GM19239 (cell line): Measurements from ENCODE around the gene FBP2.

Experiments used
- DNase-seq: peaks from one replicate; pipeline ENCODE4 v3.0.0; 2011; ENCODE audit warnings: low spot score; ENCODE audit not compliant: insufficient read length
- FAIRE-seq: peaks from 2 replicates; lab custom pipeline; 2011; peaks lifted over from hg19 to GRCh38; lab: Jason Lieb, UNC

The FBP2 gene

DNA sequence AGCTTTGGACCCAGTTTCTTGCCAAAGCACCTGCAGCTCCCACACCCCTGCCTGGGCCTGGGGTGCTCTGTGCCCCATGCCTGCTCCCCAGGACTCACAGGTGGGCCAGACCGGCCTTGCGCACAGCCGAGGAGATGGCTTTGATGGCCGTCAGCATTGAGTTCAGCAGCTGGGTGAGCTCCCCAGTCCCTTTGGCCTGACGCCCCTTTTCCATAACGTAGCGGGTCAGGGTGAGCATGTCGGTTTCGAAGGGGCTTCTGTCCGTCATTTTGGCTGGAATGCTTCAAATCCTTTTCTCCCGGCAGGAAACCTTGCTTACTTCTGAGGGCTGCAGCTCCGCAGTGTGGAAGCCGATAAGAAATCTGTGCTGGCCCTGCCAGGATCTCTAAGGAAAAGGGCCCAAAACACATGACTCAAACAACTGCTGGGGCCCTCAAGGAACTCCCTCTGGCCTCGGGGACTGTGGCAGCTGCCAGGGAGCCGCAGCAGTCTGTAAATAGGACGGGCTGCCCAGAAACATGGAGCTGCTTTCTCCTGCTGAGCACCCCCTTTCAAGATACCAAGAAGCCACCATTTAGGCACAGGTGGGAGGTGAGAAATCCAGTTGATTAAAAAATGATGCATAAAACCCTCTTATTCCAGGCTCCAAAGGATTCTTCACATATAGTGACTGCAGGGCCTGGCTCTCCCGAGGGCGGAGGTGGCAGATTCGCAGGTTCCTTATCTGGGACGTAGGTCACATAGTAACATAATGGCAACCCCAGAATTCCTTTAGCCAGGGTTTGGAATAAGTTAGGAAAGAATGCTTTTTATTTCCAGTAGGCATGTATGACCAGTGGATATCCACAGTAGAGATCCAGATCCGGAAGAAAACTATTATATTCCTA lies at the start of gene FBP2:
Gene FBP2 (minus strand): TSS at position 366 of the 887 bp plus-strand sequence. CDS start 98 bp downstream, at position 268.
- DNase-seq (no peak), FAIRE-seq (no peak)

DNA sequence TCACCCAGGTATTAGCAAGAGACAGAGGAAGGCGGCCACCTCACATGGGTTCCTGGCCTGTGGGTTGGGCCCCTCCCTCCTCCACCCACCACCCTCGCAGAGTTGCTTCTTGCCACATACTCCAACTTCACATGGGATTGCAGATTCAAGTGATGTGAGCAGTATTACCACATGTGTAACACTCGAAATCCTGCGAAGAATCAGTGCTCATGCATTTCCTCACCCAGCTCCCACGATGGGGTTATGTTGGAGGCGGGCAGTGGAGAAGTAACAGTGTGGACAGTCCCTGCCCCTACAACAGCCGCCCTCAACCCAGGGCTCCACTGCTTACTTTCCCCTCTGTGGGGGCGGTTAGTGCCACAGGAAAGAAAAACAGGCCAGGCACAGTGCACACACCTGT lies 49.6 kb upstream of the FBP2 start:
- DNase-seq: no peak
- no peak for FAIRE-seq

DNA sequence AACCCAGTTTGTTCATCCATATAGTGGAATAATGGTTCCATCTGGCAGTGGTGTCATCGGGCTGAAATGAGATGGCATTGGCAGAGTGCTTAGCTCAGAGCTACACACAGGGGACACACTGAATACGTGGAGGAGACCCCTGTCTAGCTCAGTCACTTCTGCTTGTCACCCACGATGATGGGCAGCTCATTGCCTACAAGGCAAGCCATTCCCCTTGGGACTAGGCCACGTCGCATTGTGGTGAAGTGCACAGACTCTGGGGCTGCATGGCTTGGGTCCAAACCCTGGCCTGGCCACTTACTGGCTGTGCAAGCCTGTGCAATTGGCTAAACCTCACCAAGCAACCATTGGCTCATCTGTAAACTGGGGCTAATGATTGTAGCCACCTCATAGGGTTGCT lies 48.9 kb upstream of the FBP2 start:
- FAIRE-seq: no peak

DNA sequence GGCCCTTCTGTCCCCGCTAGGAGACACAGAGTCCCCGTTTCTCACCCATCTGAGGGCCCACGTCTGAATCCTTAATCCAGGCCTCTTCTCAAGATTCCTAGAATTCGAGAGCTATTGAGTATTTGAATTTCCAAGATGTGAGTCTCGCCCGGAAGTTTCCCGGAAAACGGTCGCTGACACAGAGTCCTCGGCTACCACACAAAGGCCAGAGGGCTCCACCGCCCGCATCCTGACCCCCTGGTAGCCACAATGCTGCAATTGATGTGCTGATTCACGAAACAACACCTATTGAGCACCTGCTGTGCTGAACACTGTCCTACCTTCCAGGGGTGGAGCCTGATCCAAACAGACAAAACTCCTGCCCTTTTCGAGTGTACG lies 46.4 kb upstream of the FBP2 start:
- no peak for FAIRE-seq
- DNase-seq: no peak

More for the DNA sequence above, 48.9 kb upstream of the FBP2 start:
- DNase-seq: no peak

DNA sequence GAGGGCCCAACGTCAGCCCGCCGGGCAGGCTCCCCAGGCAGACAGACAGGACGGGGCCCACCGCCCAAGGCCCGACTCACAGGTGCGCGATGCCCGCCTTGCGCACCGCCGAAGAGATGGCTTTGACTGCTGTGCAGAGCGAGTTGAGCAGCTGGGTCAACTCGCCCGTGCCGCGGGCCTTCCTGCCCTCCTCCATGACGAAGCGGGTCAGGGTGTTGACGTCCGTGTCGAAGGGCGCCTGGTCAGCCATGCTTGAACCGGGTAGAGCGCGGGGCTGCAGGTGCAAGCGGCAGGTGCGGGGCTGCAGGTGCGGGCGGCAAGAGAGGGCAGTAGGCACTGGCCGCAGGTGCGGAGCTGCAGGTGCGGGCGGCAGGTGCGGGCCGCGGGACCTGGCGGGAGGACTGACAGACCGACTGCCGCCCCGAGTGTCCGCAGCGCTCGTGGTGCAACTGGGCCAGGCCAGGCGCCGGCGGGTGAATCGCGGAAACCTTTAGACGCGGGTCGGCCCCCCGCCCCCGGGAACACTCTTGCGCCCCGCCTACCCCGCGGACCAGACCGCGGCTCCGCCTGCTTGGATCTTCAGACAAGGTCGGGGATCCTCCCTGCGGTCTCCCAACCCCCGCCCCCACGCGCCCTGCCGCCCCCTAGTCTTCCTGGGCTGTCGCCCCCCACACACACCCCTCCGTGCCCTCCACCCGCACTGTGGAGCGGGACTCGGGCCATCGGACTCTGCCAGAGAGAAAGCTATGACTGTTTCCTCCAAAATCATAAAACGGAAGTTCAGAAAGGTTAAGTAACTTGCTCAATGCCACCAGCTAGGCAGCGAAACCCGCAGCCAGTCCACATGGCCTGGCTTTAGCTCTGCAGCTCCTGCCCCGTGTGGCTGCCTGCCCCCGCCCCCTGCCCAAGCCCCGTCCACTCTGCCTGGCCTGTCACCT lies 45.7 kb upstream of the FBP2 start, which contains the start of gene FBP1:
Gene FBP1 (minus strand): TSS at position 458 of the 938 bp plus-strand sequence. CDS start 208 bp downstream, at position 250.
- DNase-seq: peak; percentile 41
- peak; percentile 18 for FAIRE-seq

DNA sequence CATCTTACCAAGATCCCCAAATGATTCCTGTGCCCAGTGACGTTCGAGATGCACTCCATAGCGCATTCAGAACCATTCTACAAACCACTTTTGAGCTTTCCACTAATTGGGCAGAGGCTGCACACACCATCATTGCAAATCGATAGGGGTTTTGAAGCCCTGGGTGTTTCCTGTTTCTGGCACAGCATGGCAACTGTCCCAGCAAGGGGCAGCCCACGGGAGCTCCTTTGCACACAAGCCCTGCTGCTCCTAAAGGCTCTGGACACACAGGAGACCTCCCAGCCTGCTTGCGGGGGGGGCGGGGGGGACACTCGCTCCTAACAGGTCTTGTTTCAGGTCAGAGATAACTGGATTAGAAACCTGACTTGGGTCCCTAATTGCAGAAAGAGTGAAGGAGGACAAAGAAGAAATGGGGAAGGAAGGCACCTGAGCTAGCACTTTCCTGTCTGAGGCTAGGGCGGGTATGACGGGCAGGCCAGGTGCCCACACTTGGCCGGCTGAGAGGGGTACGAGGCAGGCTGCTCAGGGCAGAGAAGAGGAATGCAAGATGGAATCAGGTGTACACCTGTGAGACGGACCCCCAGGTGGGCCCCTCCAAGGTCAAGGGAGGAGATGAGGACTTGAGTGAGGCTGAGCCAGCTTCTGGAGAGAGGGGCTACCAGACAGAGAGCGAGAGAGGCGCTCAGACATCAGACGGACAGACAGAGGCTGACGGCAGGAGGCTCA lies 44.9 kb upstream of the FBP2 start:
- DNase-seq (no peak), FAIRE-seq (no peak)

DNA sequence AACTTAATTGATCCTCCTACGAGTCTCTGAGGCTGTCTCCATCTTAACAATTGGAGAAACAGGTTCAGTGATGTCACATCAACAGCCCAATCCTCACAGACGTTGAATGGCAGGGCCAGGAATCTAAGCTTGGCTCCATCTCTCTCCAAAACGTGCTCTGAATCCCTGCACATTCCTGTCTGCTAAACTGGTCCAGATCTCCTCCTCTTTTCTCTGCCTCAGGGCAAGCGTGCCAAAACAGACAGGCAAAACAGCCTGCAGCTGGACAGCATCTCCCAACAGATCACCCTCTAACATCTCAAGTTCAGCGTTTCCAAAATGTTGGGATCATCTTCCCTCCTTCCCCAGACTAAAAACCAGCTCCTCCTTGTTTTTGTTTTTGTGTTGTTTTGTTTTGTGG lies 39.1 kb upstream of the FBP2 start:
- FAIRE-seq (no peak), DNase-seq (no peak)

DNA sequence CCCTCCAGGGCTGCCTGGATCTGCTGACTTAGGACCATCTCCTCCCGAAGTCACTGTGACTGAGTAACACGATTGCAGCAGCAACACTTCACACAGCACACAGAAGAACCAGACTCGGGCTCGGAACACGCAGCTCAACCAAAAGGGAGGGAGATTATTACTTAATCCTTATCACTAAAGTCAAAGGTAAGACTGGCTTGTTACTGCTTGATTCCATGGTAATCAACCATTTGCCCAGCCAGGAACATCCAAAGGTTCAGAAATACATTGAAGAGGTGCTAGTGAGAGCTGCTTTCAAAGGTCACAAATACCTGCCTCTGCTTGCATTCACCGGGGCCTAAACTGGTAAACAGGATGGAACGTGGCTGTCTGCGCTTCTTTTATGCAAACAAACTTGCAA lies 38.0 kb upstream of the FBP2 start:
- DNase-seq (no peak), FAIRE-seq (no peak)

DNA sequence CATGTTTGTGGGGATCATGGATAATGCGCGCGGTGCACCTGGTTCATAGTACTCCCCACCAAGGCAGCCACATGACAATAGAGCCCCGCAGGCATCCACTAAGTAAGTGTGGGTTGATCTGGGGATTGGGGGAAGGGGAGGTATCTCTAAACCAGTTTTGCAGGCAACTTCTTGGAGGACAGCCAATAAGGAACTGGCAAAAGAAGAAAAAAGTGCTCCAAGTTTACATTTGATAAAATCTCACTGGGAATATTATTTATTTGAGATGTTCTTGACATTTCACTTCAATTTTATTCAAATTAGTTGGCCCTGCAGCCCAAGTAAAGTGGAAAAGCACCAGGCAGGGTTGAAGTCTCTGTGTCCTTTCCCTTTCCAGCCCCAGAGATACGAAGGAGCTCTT lies 37.2 kb upstream of the FBP2 start:
- no peak for FAIRE-seq
- no peak for DNase-seq

DNA sequence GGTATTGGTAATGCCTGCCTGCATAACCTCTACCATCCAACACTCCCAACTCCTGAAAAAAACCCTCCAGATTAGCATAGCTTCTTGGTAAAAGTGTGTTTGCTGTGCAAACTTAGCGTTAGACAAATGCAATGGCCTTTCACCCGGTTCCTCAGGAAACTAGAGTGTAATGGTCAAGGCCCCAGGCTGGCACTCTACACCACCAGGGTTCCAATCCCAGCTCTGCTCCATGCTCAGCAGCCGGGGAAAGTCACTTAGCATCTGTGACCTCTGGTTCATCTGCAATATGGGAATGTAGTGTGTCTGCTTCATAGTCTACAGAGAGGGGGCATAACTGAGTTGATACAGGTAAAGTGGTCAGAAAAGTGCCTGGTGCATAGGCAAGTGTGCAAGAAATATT lies 36.7 kb upstream of the FBP2 start:
- FAIRE-seq (no peak), DNase-seq (no peak)

DNA sequence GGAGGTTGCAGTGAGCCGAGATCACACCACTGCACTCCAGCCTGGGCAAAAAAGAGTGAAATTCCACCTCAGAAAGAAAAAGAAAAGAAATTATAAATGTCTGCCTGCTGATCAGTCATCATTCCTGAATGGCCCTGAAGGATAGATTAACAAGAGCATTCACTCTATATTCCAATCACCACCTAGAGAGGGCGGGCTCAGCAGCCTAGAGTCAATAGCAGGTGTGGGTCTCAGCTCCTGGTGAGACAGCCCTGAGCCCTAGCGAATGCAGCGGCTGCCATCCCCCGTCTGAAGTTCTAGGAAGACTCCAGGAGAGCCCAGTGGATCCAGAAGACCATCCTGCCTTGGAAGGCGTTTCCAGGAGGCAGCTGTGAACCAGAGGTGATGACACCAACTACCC lies 33.7 kb upstream of the FBP2 start:
- DNase-seq: no peak

DNA sequence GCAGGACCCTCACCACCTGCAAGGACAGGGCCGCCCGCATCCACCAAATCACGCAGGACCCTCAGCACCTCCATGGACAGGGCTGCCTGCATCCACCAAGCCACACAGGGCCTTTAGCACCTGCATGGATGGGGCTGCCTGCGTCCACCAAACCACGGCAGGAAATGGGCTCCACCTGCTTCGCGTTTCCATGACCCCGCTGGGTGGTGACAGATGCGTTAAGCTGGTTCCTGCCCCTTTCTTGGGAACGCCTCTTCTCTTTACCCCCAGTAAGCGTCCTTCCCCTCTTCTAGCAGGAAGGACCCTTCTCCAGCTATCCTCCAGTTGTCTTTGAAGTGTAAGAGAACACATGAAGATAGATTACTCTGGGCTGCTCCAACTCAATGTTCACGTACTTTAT lies 32.2 kb upstream of the FBP2 start:
- no peak for FAIRE-seq
- no peak for DNase-seq

More for the DNA sequence above, 33.7 kb upstream of the FBP2 start:
- no peak for FAIRE-seq

DNA sequence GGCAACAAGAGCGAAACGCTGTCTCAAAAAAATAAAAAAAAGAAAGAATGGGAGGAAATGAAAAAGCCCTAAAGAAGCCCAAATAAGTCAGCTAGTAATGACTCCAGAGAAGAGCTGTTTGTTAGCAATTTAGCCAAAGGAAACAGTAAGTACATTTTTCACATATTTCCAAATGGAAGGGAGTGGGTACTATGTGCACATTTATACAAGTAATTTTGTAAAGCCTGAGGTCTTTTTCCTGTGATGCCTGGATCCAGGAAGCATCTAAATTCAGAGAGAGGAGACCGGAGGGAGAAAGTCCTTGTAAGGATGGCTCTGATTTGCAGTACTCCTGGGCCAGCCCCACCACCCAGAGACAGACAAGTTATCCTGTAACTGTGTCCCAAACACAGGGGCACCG lies 31.0 kb upstream of the FBP2 start:
- DNase-seq: no peak
- FAIRE-seq: no peak

DNA sequence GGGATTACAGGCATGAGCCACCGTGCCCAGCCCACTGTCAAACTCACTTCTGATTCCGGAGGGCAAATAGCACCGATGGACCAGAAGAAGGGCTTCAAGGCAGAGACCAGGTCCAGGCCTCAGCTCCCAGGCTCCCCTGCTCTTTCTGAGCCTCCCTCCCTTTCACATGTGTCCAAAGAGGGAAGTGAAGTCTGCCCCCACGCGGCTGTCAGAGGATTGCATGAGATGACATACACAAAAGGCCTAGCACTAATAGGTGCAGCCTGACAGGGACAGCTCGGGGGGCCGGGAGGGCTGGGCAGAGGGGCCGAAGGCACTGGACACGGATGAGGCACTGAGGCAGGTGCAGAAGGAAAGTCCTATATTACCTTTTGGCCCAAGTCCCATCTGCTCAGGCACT lies 29.6 kb upstream of the FBP2 start:
- no peak for FAIRE-seq
- peak; percentile 33 for DNase-seq

DNA sequence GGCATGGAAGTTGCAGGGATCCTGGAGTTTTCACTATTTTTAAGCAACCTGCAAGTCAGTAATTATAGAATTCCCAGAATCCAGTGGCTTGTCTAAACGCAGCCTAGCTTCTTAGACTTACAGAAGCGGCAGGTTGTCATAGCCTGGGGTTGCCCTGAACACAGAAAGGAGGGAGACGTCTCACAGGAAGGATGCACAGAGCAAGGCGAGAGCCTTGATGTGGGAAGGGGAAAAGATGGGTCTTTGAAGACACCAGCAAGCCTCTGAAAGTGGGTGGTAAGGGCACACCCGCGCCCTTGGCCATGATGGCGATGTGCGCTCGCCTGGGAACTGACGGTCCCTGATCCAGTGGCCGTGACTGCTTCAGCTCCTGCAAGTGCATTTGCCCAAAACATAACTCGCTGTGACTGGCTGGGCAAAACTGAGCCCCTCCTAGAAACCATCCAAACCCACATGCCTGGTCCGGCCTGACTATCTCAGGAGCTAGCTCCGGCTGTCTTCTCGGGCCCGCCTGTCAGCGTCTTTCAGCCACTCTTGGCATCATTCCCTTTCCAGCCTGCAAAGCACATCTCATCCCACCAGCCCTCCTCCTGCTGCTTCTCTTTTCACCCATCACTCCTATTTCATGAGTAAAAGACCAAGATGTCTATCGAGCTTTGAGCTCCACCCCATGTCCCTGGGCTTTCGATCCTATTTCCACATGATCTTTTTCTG lies 28.6 kb upstream of the FBP2 start:
- no peak for DNase-seq

DNA sequence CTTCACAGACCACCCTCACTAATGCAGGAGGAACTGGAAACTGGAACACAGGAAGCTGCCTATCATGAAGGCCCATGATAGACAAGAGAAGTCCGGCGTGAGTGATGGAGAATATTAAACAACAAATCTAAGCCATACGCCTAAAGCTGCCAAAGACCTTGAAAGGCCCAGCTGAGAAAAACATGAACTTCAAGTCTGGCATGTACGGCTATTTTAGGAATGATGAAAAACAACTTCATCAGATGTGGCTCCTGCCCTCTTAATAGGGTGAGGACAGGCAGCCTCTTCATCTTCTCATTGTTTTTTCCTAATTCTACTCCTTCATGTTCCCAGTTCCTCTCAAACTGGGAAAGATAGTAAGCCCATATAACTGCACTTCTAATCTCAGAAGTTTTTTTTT lies 25.4 kb upstream of the FBP2 start:
- DNase-seq: no peak
- FAIRE-seq: no peak

More for the DNA sequence above, 28.6 kb upstream of the FBP2 start:
- FAIRE-seq: no peak

DNA sequence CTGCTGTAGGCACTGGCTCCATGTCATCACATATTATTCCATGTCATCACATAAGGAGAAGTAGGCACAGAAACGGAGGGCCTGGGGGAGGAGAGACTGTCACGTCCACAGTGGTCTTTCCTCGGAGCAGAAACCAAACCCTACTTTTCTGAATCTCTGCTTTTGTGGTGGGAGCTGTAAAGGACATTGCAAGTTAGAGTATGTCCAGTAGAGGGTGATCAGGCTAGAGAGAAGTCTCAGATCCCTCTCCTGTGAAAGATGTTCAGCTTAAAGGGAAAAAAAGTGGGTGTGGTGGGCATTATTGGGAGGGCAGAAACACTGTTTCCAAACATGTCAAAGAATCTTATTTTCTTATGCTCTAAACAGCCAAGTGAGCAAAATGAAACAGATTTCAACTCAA lies 19.4 kb upstream of the FBP2 start:
- FAIRE-seq (no peak), DNase-seq (no peak)

DNA sequence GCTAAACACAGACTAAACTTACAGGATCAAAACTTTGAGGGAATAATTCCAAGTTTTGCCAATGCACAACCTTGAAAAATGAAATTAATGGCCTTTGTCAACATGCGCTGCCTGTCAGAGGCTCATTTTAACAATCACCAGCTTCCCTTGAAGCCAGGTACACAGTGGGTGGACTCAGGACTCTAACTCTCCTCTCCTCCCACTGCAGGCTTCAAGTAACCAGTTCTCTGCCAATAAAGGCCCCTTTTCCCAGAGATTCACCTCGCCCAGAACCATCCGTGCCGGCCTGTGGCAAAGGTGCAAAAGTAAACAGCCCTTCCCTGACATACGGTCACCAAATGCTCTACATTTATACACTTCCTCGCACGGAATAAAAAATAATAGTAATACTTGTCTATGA lies 18.4 kb upstream of the FBP2 start:
- FAIRE-seq: no peak

DNA sequence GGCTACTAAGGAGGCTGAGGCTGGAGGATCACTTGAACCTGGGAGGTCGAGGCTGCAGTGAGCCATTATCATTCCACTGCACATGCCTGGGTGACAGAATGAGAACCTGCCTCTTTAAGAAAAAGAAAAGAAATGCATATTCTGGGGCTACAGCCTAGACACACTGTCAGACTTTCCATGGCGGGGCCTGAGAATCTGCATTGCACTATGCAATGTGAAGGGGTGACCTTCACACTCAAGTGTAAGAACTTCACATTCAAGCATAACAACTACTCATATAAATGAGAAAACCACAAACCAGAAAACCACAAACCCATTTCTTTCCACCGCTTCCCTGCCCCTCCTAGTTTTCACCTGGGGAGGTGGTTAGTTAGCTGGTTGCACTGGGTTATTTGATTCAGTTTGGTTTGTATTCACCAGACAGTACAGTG lies 18.0 kb upstream of the FBP2 start:
- DNase-seq: no peak
- FAIRE-seq: no peak

More for the DNA sequence above, 18.4 kb upstream of the FBP2 start:
- DNase-seq: no peak

DNA sequence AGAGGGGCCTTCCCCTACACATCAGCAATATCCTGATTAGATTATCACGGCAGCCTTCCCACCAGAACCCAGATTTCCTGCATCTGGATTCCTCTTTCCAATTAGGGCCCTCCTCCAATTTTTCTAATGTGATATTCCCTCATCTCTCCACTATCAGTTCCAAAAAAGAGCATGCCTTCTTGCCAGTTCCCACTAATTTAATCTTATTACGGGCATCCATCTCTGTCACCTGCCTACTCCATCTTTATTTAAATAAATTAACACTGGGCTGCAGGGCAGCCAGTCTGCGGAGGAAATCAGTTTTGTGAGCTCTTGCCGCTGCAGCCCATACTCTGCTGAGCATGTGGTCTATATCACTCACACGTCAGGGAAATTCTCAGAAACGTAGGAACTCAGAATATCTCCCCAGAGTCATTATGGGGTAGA lies 16.6 kb upstream of the FBP2 start:
- FAIRE-seq: no peak
- DNase-seq: no peak
